DMS 273 (cell line): ENCODE measurements around the gene MYCN.

Experiments
- DNase-seq: peaks from one replicate; lab custom pipeline; 2025; ENCODE audit not compliant: unreplicated experiment; lab: John Stamatoyannopoulos, UW

Gene MYCN

DNA sequence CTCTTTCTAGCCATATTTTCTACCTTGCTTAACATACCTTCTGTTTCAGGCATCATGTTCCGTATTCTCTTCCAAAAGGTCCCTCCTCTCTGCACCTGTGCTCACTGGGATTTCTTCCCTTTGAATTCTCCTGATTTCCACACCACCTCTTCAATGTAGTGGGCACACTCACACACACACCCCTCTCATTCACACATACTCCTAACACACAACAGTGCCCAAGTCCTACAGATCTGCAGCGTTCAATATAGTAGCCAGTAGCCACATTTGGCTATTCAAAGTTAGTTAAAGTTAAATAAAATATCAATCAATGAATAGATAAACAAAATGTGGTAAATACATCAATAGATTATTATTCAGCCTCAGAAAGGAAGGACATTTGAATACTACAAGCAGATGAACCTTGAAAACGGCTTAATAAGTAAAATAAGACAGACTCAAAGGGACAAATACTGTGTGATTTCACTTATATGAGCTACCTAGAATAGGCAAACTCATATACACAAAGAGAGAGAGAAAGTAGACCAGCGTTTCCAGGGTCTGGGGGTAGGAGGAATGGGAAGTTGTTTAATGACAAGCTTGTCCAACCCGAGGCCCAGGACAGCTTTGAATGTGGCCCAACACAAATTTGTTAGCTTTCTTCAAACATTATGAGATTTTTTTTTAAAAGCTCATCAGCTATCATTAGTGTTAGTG lies 34.4 kb downstream of the MYCN start:
- DNase-seq, result no peak

DNA sequence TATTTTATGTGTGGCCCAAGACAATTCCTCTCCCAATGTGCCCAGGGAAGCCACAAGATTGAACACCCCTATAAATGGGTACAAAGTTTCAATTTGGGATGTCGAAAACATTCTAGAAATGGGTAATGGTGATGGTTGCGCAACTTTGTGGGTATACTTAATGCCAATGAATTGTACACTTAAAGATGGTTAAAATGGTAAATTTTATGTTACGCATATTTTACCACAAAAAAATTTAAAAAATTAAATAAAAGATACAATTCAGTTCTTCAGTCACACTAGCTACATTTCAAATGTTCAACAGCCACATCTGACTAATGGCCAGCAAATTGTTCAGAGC lies 34.9 kb downstream of the MYCN start:
- no peak for DNase-seq

GRCh38 chr2:15975676-15976075 lies 35.3 kb downstream of the MYCN start:
- DNase-seq, result no peak

GRCh38 chr2:15976354-15976753 lies 36.0 kb downstream of the MYCN start:
- no peak for DNase-seq

GRCh38 chr2:15979051-15979758 lies 38.9 kb downstream of the MYCN start:
- DNase-seq, result no peak

DNA sequence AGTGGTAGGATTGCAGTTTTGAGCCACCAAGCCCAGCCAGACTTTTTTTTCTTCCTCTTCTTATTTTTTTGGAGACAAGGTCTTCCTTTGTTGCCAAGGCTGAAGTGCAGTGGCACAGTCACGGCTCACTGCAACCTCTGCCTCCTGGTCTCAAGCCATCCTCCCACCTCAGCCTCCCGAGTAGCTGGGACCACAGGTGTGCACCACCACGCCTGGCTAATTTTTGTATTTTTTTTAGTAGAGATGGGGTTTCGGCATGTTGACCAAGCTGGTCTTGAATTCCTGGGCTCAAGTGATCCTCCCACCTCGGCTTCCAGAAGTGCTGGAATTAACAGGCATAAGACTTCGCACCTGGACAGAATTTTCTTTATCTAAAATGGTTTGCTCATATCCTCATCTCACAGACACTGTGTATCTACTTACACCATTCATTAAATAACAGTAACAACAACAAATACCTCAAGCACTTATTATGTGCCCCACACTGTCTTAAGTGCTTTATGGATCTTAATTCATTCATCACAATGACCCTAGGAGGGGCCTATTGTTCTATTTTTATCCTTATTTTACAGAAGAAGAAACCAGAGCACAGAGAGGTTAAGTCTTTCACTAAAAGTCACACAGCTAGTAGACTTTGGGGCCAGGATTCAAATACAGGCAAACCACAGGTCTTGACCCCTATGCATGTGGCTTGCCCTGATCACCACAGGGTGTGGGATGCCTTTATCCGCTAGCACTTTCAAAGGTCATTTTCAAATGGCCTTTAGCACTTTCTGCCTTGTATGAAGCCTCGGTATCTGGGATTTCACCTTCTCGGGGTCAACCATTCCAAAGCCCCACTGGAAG lies 39.6 kb downstream of the MYCN start:
- no peak for DNase-seq

GRCh38 chr2:15980605-15981098 lies 40.3 kb downstream of the MYCN start:
- no peak for DNase-seq

- DNase-seq, result no peak
Measured at GRCh38 chr2:15981646-15982045, 41.3 kb downstream of the MYCN start.

DNA sequence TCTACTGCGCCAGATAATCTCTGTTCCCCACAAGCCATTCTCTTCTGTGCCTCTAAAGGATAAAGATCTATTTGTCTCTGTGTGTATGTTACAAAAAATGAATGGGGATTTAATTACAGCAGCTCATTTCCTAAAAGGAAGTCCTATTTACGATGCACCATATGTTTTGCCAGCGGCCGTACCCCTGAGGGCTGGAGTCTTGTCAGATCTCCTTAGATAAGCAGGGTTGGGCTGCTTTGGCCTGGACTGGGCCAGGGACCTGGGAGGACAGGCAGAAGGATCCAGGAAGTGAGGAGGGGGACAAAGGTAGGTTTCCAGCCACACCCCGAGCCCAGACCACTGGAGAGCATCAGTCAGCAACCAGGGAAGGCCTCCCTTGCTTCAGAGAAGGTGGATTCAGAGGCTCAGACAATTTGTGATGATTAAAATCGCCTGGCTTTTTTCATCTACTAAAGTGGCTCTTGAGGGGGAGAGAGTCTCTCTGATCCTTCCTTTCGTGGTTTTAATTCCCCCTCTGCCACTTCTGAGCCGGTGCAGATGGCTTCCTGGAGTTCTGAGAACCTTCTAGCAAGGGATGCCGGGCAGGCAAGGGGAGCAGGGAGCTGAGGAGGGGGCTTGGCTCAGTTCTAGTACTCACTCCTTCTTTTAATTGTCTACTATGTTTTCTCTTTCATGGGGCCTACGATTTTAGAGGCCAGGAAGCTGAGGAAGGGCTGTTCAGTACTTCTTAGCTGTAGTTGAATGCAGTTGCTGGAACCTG lies 42.1 kb downstream of the MYCN start:
- peak; percentile 35 for DNase-seq

GRCh38 chr2:15983496-15983895 lies 43.1 kb downstream of the MYCN start:
- DNase-seq, result no peak

DNA sequence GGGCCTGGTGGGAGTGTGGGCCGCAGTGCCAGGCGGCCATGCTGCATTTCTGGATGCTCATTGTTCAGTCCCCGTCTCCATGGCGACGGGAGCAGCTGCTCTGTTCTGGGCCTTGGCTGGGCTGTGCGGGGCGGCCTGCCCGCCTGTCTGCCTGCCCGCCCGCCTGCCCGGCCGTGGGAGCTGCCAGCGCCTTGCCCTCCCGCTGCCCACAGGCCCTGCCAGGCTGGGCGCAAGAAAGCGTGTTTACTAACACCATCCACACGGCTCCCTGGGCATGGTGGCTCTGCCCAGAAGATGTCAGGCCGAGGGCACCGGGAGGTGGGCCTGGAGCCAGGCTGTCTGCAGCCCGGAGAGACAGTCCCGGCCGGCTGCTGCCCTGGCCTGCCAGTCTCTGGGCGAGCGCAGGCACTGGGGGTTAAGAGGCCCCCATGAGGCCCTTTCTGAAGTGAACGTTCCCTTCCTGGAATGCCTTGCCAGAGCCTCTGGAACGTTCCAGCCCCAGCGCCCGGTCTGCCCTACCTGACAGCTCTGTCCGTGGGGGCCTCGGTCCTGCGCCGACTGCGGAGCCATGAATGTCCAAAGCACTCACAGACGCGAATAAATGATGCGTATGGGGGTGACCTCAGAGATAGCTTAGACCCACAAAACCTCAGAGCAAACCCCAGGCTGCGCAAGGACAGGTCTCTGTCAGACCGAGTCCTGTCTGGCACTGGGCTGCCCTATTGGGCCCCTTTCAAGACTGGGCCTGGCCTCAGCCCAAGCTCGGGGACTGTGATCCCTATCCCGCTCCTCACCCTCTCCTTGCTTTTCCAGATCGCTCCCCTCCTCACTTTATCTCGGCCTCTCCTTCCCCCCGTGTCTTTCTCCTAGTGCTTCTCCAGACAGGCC lies 44.3 kb downstream of the MYCN start:
- peak; percentile 87 for DNase-seq

DNA sequence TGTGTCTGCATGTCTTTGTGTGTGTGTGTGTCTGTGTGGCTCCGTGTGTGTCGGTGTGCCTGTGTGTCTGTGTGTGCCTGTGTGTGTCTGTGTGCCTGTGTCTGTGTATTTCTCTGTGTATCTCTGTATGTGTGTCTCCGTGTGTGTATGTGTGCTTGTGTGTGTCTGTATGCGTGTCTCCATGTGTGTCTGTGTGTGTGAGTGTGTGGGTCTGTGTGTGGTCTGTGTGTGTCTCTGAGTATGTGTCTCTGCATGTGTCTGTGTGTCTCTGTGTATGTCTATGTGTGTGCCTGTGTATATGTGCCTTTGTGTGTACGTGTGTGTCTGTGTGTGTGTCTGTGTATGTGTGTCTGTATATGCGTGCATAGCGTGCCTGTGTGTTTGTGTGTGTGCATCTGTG lies 45.2 kb downstream of the MYCN start:
- DNase-seq, result no peak

DNA sequence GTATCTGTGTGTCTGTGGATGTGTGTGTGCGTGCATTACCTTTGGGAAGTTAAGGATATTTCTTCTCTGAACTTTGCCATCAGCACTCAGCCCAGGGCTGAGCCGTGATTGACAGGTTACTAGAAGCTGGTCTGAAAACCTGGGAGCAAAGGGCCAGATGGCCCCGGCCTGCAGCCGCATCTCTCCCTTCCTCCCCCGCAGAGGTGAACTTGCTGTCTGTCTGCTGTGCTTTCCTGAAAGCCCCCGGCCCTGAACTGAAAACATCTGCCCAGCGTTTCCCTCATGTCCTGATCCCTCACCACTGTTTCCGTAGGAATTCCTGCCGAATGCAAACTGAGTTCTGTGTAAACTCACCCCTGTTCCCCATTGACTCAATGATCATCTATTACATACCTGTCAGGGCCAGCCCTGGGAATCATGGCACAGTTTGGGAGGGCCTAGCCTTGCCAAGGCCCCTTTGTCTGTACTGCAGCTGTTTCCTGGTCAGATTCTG lies 45.8 kb downstream of the MYCN start:
- peak; percentile 60 for DNase-seq

DNA sequence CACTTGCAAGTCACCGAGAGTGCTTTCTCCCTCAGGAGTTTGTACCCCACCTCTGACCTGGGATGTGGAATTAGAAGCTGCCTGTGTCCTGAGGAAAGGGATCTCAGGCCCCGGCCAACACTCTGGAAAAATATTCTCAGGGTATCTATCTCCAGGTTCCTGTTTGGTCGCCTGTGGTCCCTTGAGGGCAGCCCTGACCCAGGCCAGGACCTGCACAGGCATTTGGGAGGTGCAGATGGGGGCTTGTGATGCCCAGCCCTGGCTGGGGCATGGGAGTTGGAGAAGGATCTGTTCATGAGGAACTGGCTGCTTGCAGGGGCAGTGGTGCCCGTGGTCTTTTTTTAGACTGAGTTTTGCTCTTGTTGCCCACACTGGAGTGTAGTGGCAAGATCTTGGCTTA lies 46.3 kb downstream of the MYCN start:
- no peak for DNase-seq

DNA sequence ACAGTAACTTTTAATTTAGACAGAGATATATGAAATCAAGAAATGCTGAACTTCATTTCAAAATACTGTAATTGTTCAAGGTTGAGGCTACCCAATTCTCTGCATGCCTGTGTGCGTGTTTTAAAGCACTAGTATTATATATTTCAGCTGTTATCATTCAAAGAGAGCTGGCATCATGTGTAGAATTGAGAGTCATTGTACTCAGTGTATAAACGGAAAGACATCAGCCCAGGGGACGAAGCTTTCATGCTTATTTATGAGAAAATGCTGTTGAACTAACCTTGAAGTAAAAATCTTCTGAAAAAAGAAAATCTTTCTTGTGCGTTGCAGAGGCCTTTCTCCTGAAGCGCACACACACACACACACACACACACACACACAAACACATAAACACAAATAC lies 48.4 kb downstream of the MYCN start:
- no peak for DNase-seq

DNA sequence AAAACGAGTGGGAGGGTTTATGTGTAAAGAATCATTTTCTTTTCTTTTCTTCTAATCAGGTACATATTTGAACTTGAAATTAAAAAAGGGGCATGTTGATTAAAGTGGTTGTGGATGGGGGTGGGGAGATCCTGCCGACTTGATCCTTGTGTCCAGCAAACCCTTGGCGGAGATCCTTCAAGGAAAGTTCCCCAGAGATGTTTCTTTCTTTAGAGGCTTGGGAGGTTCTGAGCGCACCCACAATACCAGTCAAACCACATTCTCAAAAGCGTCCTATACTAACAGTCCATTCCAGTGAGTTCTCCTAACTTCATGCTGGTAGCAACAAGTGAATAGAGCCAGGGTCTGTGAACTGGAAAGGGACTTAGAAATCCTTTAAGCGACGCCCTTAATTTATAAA lies 49.2 kb downstream of the MYCN start:
- DNase-seq, result no peak

DNA sequence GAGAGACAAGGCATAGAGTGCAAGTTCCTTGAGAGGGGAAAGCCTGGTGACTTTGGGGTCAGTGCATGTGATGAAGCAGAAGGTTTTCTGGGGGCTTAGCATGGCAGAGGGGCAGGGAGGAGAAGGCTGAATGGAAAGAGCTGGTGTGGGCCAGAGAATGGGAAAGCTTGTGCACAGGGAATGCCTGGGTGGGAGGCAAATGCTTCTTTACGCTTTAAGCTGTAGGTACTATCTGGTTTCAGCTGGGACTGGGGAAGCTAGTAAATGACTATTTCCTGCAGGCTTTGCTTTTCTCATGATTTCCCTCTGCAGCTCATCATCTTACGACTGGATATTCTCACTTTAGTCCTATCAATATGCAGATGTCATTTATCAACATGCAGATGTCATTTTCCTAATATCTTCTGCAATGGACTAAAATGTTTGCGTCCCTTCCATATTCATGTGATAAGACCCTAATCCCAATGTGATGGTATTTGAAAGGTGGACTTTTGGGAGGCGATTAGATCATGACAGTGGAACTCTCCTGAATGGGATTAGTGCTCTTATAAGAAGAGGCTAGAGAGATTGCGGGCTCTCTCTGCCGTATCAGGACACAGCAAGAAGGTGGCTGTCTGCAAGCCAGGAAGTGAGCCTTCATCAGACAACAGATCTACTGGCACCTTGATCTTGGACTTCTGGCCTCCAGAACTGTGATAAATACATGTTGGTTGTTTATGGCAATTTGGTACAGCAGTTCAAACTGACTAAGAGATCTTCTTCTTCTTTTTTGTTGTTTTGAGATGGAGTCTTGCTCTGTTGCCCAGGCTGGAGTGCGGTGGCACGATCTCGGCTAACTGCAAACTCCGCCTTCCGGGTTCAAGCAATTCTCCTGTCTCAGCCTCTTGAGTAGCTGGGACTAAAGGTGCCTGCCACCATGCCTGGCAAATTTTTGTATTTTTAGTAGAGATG lies 50.1 kb downstream of the MYCN start:
- DNase-seq, result no peak

GRCh38 chr2:15991231-15991630 lies 50.9 kb downstream of the MYCN start:
- no peak for DNase-seq
